Nephron (organoid): ENCODE results near the gene SETD2.
A peak's percentile ranks its signal among the peaks of the same experiment; 100 is the strongest.

ENCODE experiments used
- H3K27ac Mint-ChIP-seq, 3 experiments: 2 replicates each; pipeline ENCODE4 v1.8.0; 2020; ENCODE audit warnings: mixed read lengths in 3 of 3, mild to moderate bottlenecking in 2 of 3, moderate library complexity in 1 of 3
- H3K27me3 Mint-ChIP-seq: 2 replicates; pipeline ENCODE4 v1.8.0; 2021; ENCODE audit warnings: low read depth, mild to moderate bottlenecking, moderate library complexity, mixed read lengths
- H3K36me3 Mint-ChIP-seq: 2 replicates; pipeline ENCODE4 v1.8.0; 2020; ENCODE audit warnings: low read depth, mixed read lengths
- H3K4me1 Mint-ChIP-seq: 2 replicates; pipeline ENCODE4 v1.8.0; 2020; ENCODE audit warnings: mixed read lengths
- H3K4me3 Mint-ChIP-seq, 3 experiments: 2 replicates each; pipeline ENCODE4 v1.8.0; 2020; ENCODE audit warnings: mild to moderate bottlenecking in 3 of 3, mixed read lengths in 3 of 3, moderate library complexity in 2 of 3
- H3K9me3 Mint-ChIP-seq: 2 replicates; pipeline ENCODE4 v1.8.0; 2020; ENCODE audit warnings: mixed read lengths
- TF ChIP-seq, protein P1 (sequence below), 3 experiments: fragments of 200-600 bp; sonication (generic); IDR thresholded peaks; one replicate each; pipeline ENCODE4 v1.5.0; 2021; ENCODE audit warnings: antibody characterized with exemption in 3 of 3; ENCODE audit not compliant: unreplicated experiment in 3 of 3

The SETD2 gene

DNA sequence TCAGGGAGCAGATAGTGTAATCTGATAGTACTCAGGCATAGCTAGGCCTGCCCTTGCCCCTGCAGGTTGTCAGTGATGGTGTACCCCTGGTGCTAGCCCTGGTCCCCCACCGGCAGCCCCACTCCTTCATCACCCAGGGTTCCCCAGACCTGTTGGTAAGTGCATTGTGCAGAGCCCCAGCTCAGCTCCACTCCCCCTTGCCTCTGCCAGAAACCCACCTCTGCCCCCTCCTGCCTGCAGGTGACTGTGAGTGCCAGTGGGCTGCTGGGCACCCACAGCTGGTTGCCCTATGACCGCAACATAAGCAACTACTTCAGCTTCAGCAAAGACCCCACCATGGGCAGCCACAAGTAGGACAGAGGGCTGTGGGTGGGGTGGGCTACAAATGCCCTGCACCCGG is 156.9 kb downstream of the SETD2 start:
- Mint-ChIP-seq H3K9me3 (no peaks in the 10 kb centered on the region), H3K4me3 (no peak overlapping the region), H3K27me3 (no peaks in the 10 kb centered on the region), H3K36me3 (no peaks in the 10 kb centered on the region), H3K27ac (no peak overlapping the region), H3K4me1 (no peaks in the 10 kb centered on the region)
- TF ChIP-seq, protein P1, sequence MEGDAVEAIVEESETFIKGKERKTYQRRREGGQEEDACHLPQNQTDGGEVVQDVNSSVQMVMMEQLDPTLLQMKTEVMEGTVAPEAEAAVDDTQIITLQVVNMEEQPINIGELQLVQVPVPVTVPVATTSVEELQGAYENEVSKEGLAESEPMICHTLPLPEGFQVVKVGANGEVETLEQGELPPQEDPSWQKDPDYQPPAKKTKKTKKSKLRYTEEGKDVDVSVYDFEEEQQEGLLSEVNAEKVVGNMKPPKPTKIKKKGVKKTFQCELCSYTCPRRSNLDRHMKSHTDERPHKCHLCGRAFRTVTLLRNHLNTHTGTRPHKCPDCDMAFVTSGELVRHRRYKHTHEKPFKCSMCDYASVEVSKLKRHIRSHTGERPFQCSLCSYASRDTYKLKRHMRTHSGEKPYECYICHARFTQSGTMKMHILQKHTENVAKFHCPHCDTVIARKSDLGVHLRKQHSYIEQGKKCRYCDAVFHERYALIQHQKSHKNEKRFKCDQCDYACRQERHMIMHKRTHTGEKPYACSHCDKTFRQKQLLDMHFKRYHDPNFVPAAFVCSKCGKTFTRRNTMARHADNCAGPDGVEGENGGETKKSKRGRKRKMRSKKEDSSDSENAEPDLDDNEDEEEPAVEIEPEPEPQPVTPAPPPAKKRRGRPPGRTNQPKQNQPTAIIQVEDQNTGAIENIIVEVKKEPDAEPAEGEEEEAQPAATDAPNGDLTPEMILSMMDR (IDR thresholded peaks at IDR 0.05; ENCODE audit: unreplicated experiment in 3 of 3) = no peak

GRCh38 chr3:47006145-47006651 is 157.7 kb downstream of the SETD2 start:
- Mint-ChIP-seq H3K36me3 (no peaks in the 10 kb centered on the region), H3K4me1 (no peaks in the 10 kb centered on the region), H3K9me3 (no peaks in the 10 kb centered on the region), H3K27me3 (no peaks in the 10 kb centered on the region), H3K27ac (no peak overlapping the region), H3K4me3 (peak overlapping the region in 1 of 3 experiments; percentile 34)
- TF ChIP-seq, protein P1 (IDR thresholded peaks at IDR 0.05; ENCODE audit: unreplicated experiment in 3 of 3) = no peak

- Mint-ChIP-seq H3K9me3 (no peaks in the 10 kb centered on the region), H3K27ac (no peak overlapping the region), H3K27me3 (no peaks in the 10 kb centered on the region), H3K4me1 (no peaks in the 10 kb centered on the region), H3K36me3 (no peaks in the 10 kb centered on the region), H3K4me3 (no peak overlapping the region)
- TF ChIP-seq, protein P1 (IDR thresholded peaks at IDR 0.05; ENCODE audit: unreplicated experiment in 3 of 3) = no peak
These were observed 158.4 kb downstream of the SETD2 start for GRCh38 chr3:47005212-47006144.

DNA sequence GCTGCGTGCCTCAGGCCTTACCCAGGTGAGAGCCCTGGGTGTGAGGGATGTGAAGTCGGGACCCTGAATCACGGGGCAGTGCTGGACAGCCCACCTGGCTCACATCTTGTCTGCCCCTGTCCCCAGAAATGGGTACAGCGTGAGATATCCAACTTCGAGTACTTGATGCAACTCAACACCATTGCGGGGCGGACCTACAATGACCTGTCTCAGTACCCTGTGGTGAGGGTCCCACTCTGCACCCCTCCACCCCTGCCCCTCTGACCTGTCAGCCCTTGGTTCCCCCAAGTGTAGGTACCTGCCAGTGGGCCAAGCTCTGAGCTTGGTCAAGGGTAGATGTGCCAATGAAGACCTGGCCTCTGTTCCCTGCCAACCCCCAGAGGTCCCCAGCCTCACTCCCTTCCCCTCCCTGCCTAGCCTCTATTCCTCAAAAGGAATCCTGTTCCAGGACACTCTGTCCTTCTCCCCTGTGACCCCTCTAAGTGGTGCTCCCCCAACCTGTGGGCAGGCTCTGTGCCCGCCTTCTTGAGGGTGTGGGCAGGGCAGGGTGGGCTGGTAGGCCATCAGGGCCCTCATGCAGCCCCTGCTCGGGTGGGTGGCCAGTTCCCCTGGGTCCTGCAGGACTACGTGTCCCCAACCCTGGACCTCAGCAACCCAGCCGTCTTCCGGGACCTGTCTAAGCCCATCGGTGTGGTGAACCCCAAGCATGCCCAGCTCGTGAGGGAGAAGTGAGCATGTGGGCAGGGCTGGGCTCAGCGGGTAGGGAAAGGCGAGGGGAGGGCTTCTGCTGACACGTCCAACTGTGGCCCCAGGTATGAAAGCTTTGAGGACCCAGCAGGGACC is 159.3 kb downstream of the SETD2 start:
- Mint-ChIP-seq H3K27me3 (no peaks in the 10 kb centered on the region), H3K36me3 (no peaks in the 10 kb centered on the region), H3K4me3 (no peak overlapping the region), H3K9me3 (no peaks in the 10 kb centered on the region), H3K4me1 (no peaks in the 10 kb centered on the region), H3K27ac (no peak overlapping the region)
- TF ChIP-seq, protein P1 (IDR thresholded peaks at IDR 0.05; ENCODE audit: unreplicated experiment in 3 of 3) = no peak

DNA sequence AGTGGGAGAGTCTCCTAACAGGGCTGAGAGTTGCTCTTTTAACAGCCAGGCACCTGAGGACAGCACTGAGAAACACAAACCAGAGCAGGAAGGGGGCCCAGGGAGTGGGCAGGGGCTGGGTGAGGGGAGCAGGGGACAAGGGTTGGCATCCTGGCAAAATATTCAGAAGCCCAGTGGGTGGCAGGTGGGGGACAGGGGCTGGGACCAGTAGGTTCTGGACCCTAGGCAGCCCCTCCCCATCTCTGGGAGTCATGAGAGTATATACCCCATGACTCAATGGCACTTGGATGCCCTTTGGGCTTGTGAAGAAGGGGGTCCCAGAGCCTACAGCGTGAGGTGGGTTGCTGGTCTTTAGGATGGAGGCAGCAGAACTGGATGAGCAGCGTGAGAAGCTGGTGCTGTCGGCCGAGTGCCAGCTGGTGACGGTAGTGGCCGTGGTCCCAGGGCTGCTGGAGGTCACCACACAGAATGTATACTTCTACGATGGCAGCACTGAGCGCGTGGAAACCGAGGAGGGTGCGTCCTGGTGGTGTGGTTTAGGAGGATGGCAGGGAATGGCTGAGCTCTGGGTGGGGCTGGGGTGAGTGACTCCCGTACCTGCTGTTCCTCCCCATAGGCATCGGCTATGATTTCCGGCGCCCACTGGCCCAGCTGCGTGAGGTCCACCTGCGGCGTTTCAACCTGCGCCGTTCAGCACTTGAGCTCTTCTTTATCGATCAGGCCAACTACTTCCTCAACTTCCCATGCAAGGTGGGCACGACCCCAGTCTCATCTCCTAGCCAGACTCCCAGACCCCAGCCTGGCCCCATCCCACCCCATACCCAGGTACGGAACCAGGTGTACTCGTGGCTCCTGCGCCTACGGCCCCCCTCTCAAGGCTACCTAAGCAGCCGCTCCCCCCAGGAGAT is 160.2 kb downstream of the SETD2 start:
- no peaks in the 10 kb centered on the region for H3K27me3 Mint-ChIP-seq
- H3K36me3 Mint-ChIP-seq = no peaks in the 10 kb centered on the region
- H3K4me3 Mint-ChIP-seq = no peak overlapping the region
- H3K9me3 Mint-ChIP-seq = no peaks in the 10 kb centered on the region
- TF ChIP-seq, protein P1 (IDR thresholded peaks at IDR 0.05; ENCODE audit: unreplicated experiment in 3 of 3) = no peak
- H3K4me1 Mint-ChIP-seq = no peaks in the 10 kb centered on the region
- no peak overlapping the region for H3K27ac Mint-ChIP-seq
